HFFc6 (cell line): Measurements from ENCODE around the gene KLHL6. TPM values are rescaled to one million over a fixed set of nuclear protein-coding genes. Genes with fewer than 3 reads are reported as not detected.
"Not testable (repeated sequence)": the region's sequence is repeated elsewhere in the genome, so short reads cannot be mapped to it uniquely, and the experiment has no call there.

Source experiments
- DNase-seq: peaks from one replicate; pipeline ENCODE4 v3.0.0-alpha.2; 2018
- H3K27ac Mint-ChIP-seq: 2 replicates; pipeline ENCODE4 v1.8.0; 2020; ENCODE audit warnings: mild to moderate bottlenecking, mixed read lengths
- H3K27me3 Mint-ChIP-seq: 2 replicates; pipeline ENCODE4 v1.8.0; 2021; ENCODE audit warnings: mild to moderate bottlenecking, moderate library complexity, mixed read lengths; ENCODE audit not compliant: insufficient read depth
- H3K36me3 Mint-ChIP-seq: 2 replicates; pipeline ENCODE4 v1.8.0; 2021; ENCODE audit warnings: low read depth, mixed read lengths
- H3K4me1 Mint-ChIP-seq: 2 replicates; pipeline ENCODE4 v1.8.0; 2020; ENCODE audit warnings: low read depth, mixed read lengths
- H3K4me3 Mint-ChIP-seq: 2 replicates; pipeline ENCODE4 v1.8.0; 2020; ENCODE audit warnings: mild to moderate bottlenecking, moderate library complexity, mixed read lengths
- H3K9me3 Mint-ChIP-seq: 2 replicates; pipeline ENCODE4 v1.8.0; 2020; ENCODE audit warnings: mild to moderate bottlenecking, mixed read lengths
- total RNA-seq, 6 experiments: library from RNA; stranded (reverse); fragmentation: NEBNext Ultra II Directional; extraction: Animal tissue kit (Norgen Biotek cat#: 25700); gene quantifications; 2 replicates in 1 of 6; 3 replicates in 5 of 6; pipeline ENCODE4 v1.2.3, GENCODE V29; 2021
- TF ChIP-seq, protein P1 (sequence below): fragments of 200-600 bp; sonication (generic); IDR thresholded peaks from 2 replicates; pipeline ENCODE4 v1.5.0; 2021; ENCODE audit warnings: antibody characterized with exemption, mild to moderate bottlenecking

Gene KLHL6
- total RNA-seq, 6 experiments from 2014 or later, result not detected

GRCh38 chr3:183526838-183527427 is 28.6 kb downstream of the KLHL6 start:
- Mint-ChIP-seq H3K9me3 (no peaks in the 10 kb centered on the region), H3K27me3 (peaks cover 19% of the 10 kb centered on the region), H3K27ac (no peak overlapping the region), H3K4me1 (peaks cover 13% of the 10 kb centered on the region; the same call in 1 of the 2 replicates), H3K4me3 (no peak overlapping the region), H3K36me3 (no peaks in the 10 kb centered on the region)
- DNase-seq, result no peak
- TF ChIP-seq, protein P1, sequence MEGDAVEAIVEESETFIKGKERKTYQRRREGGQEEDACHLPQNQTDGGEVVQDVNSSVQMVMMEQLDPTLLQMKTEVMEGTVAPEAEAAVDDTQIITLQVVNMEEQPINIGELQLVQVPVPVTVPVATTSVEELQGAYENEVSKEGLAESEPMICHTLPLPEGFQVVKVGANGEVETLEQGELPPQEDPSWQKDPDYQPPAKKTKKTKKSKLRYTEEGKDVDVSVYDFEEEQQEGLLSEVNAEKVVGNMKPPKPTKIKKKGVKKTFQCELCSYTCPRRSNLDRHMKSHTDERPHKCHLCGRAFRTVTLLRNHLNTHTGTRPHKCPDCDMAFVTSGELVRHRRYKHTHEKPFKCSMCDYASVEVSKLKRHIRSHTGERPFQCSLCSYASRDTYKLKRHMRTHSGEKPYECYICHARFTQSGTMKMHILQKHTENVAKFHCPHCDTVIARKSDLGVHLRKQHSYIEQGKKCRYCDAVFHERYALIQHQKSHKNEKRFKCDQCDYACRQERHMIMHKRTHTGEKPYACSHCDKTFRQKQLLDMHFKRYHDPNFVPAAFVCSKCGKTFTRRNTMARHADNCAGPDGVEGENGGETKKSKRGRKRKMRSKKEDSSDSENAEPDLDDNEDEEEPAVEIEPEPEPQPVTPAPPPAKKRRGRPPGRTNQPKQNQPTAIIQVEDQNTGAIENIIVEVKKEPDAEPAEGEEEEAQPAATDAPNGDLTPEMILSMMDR, result no peak

GRCh38 chr3:183524476-183524875 is 31.0 kb downstream of the KLHL6 start:
- Mint-ChIP-seq H3K4me3 (no peak overlapping the region), H3K36me3 (no peaks in the 10 kb centered on the region), H3K4me1 (peaks cover 13% of the 10 kb centered on the region; the same call in 1 of the 2 replicates), H3K27me3 (peaks cover 15% of the 10 kb centered on the region), H3K9me3 (no peaks in the 10 kb centered on the region), H3K27ac (no peak overlapping the region)
- TF ChIP-seq, protein P1, result no peak
- no peak for DNase-seq

DNA sequence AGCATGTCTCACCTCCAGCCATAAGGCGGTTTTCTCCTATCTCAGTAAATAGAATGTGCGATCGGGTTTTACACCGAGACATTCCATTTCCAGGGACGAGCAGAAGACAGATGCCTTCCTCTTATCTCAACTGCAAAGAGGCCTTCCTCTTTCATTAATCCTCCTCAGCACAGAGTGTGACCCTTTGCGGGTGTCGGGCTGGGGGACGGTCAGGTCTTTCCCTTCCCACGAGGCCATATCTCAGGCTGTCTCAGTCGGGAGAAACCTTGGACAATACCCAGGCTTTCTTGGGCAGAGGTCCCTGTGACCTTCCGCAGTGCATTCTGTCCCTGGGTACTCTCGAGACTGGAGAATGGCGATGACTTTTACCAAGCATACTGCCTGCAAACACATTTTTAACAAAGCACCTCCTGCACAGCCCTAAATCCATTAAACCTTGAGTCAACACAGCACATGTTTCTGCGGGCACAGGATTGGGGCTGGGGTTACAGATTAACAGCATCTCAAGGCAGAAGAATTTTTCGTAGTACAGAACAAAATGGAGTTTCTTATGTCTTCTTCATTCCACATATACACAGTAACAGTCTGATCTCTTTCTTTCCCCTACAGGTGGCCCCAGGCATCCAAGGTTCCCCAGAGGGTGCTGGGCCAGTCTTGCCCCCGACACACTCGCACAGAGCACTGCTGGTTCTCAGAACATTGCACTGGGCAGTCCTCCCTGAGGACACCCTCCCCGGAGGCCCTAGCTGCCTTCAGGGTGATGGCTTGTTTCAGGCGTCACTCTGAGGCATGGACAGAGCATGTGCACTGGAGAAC is 34.6 kb downstream of the KLHL6 start:
- not testable (repeated sequence) for DNase-seq, H3K9me3 Mint-ChIP-seq, H3K27ac Mint-ChIP-seq, H3K4me3 Mint-ChIP-seq, H3K36me3 Mint-ChIP-seq
- Mint-ChIP-seq H3K27me3 (peaks cover 23% of the 10 kb centered on the region), H3K4me1 (peaks cover 18% of the 10 kb centered on the region)

DNA sequence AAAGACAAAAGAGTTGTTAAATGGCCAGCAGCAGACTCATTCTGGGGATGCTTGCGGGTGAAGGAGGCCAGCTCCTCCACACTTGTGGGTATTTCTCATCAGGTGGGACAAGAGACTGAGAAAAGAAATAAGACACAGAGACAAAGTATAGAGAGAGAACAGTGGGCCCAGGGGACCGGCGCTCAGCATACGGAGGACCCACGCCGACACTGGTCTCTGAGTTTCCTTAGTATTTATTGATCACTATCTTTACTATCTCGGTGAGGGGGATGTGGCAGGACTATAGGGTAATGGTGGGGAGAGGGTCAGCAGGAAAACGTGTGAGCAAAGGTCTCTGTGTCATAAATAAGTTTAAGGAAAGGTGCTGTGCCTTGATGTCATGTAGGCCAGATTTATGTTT is 35.2 kb downstream of the KLHL6 start:
- not testable (repeated sequence) for H3K4me3 Mint-ChIP-seq, DNase-seq, H3K27ac Mint-ChIP-seq, H3K9me3 Mint-ChIP-seq, H3K36me3 Mint-ChIP-seq
- H3K27me3 Mint-ChIP-seq, result peaks cover 27% of the 10 kb centered on the region
- H3K4me1 Mint-ChIP-seq, result peaks cover 18% of the 10 kb centered on the region

DNA sequence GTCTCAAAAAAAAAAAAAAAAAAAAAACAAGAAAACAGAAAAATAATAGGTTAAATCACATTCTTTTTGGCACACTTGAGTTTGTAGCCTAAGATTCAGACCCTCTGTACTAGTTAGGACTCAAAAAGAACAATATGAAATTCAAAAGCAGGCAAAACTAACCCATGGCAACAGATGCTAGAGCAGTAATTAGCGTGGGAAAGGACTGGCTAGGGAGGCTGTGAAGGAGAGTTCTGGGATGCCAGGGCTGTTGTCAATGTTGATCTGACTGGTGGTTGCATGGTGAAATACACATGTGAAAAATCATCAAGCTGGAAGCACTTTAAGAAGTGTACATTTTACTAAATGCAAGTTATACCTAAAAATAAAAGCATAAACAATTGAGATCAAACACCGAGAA is 35.6 kb downstream of the KLHL6 start:
- no peak for DNase-seq
- TF ChIP-seq, protein P1, result no peak
- Mint-ChIP-seq H3K4me3 (no peak overlapping the region), H3K36me3 (no peaks in the 10 kb centered on the region), H3K9me3 (no peaks in the 10 kb centered on the region), H3K4me1 (peaks cover 18% of the 10 kb centered on the region), H3K27me3 (peaks cover 28% of the 10 kb centered on the region), H3K27ac (no peak overlapping the region)

GRCh38 chr3:183518491-183519251 is 36.8 kb downstream of the KLHL6 start:
- Mint-ChIP-seq H3K9me3 (no peaks in the 10 kb centered on the region), H3K4me3 (peak overlapping the region; percentile 21; the same call in 1 of the 2 replicates), H3K27ac (no peak overlapping the region), H3K27me3 (peaks cover 38% of the 10 kb centered on the region), H3K36me3 (no peaks in the 10 kb centered on the region), H3K4me1 (peaks cover 11% of the 10 kb centered on the region)
- TF ChIP-seq, protein P1, result no peak
- no peak for DNase-seq
